Measurements from ENCODE around the gene WASF3. TPM values are rescaled to one million over a fixed set of nuclear protein-coding genes. Genes with fewer than 3 reads are reported as not detected.

Gene WASF3
- total and polyA plus RNA-seq, 10 of the 15 experiments (the other 5 are each of a cell fraction or from before 2014, with no cell fraction given) = under 0.01 to 0.10 (median 0.01) TPM; not detected in 7

GRCh38 chr13:26593661-26594060 is 36.2 kb downstream of the WASF3 start (continued):
- TF ChIP-seq, protein P1, sequence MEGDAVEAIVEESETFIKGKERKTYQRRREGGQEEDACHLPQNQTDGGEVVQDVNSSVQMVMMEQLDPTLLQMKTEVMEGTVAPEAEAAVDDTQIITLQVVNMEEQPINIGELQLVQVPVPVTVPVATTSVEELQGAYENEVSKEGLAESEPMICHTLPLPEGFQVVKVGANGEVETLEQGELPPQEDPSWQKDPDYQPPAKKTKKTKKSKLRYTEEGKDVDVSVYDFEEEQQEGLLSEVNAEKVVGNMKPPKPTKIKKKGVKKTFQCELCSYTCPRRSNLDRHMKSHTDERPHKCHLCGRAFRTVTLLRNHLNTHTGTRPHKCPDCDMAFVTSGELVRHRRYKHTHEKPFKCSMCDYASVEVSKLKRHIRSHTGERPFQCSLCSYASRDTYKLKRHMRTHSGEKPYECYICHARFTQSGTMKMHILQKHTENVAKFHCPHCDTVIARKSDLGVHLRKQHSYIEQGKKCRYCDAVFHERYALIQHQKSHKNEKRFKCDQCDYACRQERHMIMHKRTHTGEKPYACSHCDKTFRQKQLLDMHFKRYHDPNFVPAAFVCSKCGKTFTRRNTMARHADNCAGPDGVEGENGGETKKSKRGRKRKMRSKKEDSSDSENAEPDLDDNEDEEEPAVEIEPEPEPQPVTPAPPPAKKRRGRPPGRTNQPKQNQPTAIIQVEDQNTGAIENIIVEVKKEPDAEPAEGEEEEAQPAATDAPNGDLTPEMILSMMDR (IDR thresholded peaks at IDR 0.05 in 2 of 3, conservative IDR thresholded peaks at IDR 0.05 in 1 of 3; ENCODE audit: control insufficient read depth in 2 of 3, extremely low read depth in 1 of 3, insufficient read depth in 1 of 3, low read depth in 3 of 3, low read length in 3 of 3) = no peak
- TF ChIP-seq FOS (IDR thresholded peaks at IDR 0.05; ENCODE audit: borderline replicate concordance, extremely low read depth, insufficient read length) (no peak), CUX1 (IDR thresholded peaks at IDR 0.05; ENCODE audit: insufficient replicate concordance, low read depth, low read length) (no peak), RBBP5 (conservative IDR thresholded peaks at IDR 0.05) (no peak), MEF2A (IDR thresholded peaks at IDR 0.05; ENCODE audit: insufficient read depth, low read depth, low read length) (no peak), KAT2A (conservative IDR thresholded peaks at IDR 0.05; ENCODE audit: control insufficient read depth, low read depth, low read length) (no peak)
